Osteoblast (primary cell): ENCODE results near the gene NFIL3. TPM values are rescaled to one million over a fixed set of nuclear protein-coding genes. Genes with fewer than 3 reads are reported as not detected.
"Not testable (repeated sequence)": the region's sequence is repeated elsewhere in the genome, so short reads cannot be mapped to it uniquely, and the experiment has no call there.

Experiments used
- DNase-seq: peaks from one replicate; pipeline ENCODE4 v3.0.0; 2011; ENCODE audit warnings: low spot score, mixed read lengths; ENCODE audit not compliant: insufficient read length; ENCODE audit errors: missing footprints
- H2AFZ ChIP-seq: 2 replicates; pipeline ENCODE4 v1.6.0; 2011; ENCODE audit warnings: mild to moderate bottlenecking, low read length
- H3K27ac ChIP-seq: 2 replicates; pipeline ENCODE4 v1.5.1; 2011; ENCODE audit warnings: mild to moderate bottlenecking, low read depth, low read length, moderate library complexity
- H3K27me3 ChIP-seq: 2 replicates; pipeline ENCODE4 v1.6.0; 2012; ENCODE audit warnings: mild to moderate bottlenecking, control low read depth, inconsistent platforms, low read length, moderate library complexity; ENCODE audit not compliant: insufficient read depth
- H3K36me3 ChIP-seq: 2 replicates; pipeline ENCODE4 v1.5.1; 2011; ENCODE audit warnings: mild to moderate bottlenecking, low read length, control low read depth, moderate library complexity; ENCODE audit not compliant: insufficient read depth
- H3K4me1 ChIP-seq: 2 replicates; pipeline ENCODE4 v1.5.1; 2011; ENCODE audit warnings: mild to moderate bottlenecking, low read length, control low read depth, moderate library complexity; ENCODE audit not compliant: insufficient read depth
- H3K4me2 ChIP-seq: 2 replicates; pipeline ENCODE4 v1.6.0; 2011; ENCODE audit warnings: mild to moderate bottlenecking, low read length; ENCODE audit not compliant: insufficient read depth
- H3K4me3 ChIP-seq: fragments of 200-600 bp; sonication (generic); 3 replicates; pipeline ENCODE4 v1.5.1; 2012; ENCODE audit warnings: mild to moderate bottlenecking, low read length, inconsistent platforms; ENCODE audit not compliant: insufficient read depth
- H3K79me2 ChIP-seq: 2 replicates; pipeline ENCODE4 v1.6.0; 2012; ENCODE audit warnings: mild to moderate bottlenecking, low read length, control low read depth, inconsistent platforms; ENCODE audit not compliant: insufficient read depth
- H3K9me3 ChIP-seq: 2 replicates; pipeline ENCODE4 v1.5.1; 2011; ENCODE audit warnings: low read depth, low read length, control low read depth
- H4K20me1 ChIP-seq: 2 replicates; pipeline ENCODE4 v1.6.0; 2012; ENCODE audit warnings: mild to moderate bottlenecking, low read length, control low read depth; ENCODE audit not compliant: insufficient read depth
- CTCF ChIP-seq: IDR thresholded peaks from 2 replicates; pipeline ENCODE4 v1.5.1; 2011; ENCODE audit warnings: mild to moderate bottlenecking, low read depth, low read length, moderate library complexity; ENCODE audit errors: extremely low read depth
- total RNA-seq: library from RNA; depleted of rRNA; stranded (reverse); fragments of >200 nt; gene quantifications from 2 replicates; pipeline ENCODE4 v1.2.3, GENCODE V29; 2012

NFIL3 gene
- total RNA-seq, 1 donor, result 26.1 TPM

GRCh38 chr9:91391818-91392217 lies 31.8 kb downstream of the NFIL3 start:
- no peaks in the 10 kb centered on the region for H3K9me3 ChIP-seq
- H3K79me2 ChIP-seq, result no peaks in the 10 kb centered on the region
- no peak overlapping the region for H3K27ac ChIP-seq
- TF ChIP-seq CTCF, result no peak
- no peaks in the 10 kb centered on the region for H3K36me3 ChIP-seq
- DNase-seq, result no peak
- H2AFZ ChIP-seq, result peak overlapping the region; percentile 57
- peak overlapping the region; percentile 56 for H3K4me2 ChIP-seq
- H3K27me3 ChIP-seq, result no peaks in the 10 kb centered on the region
- peak overlapping the region; percentile 3 for H3K4me3 ChIP-seq
- peaks cover 29% of the 10 kb centered on the region for H3K4me1 ChIP-seq
- no peaks in the 10 kb centered on the region for H4K20me1 ChIP-seq

GRCh38 chr9:91391412-91391811 lies 32.2 kb downstream of the NFIL3 start:
- no peak for DNase-seq
- no peaks in the 10 kb centered on the region for H4K20me1 ChIP-seq
- H3K27ac ChIP-seq, result no peak overlapping the region
- peak overlapping the region; percentile 57 for H2AFZ ChIP-seq
- H3K27me3 ChIP-seq, result no peaks in the 10 kb centered on the region
- H3K4me2 ChIP-seq, result peak overlapping the region; percentile 56
- no peak for TF ChIP-seq CTCF
- peaks cover 27% of the 10 kb centered on the region for H3K4me1 ChIP-seq
- H3K79me2 ChIP-seq, result no peaks in the 10 kb centered on the region
- no peaks in the 10 kb centered on the region for H3K9me3 ChIP-seq
- H3K4me3 ChIP-seq, result peak overlapping the region; percentile 3
- no peaks in the 10 kb centered on the region for H3K36me3 ChIP-seq

GRCh38 chr9:91389686-91390085 lies 33.9 kb downstream of the NFIL3 start:
- not testable (repeated sequence) for H2AFZ ChIP-seq, H3K4me3 ChIP-seq, H3K79me2 ChIP-seq, H3K4me2 ChIP-seq, H4K20me1 ChIP-seq, H3K27ac ChIP-seq, DNase-seq, H3K27me3 ChIP-seq, H3K9me3 ChIP-seq, H3K36me3 ChIP-seq
- H3K4me1 ChIP-seq, result peaks cover 11% of the 10 kb centered on the region

- H2AFZ ChIP-seq, result no peak overlapping the region
- DNase-seq, result no peak
- TF ChIP-seq CTCF, result no peak
- no peaks in the 10 kb centered on the region for H3K79me2 ChIP-seq
- no peak overlapping the region for H3K4me3 ChIP-seq
- no peak overlapping the region for H3K27ac ChIP-seq
- H3K4me1 ChIP-seq, result peaks cover 8% of the 10 kb centered on the region
- H3K4me2 ChIP-seq, result no peak overlapping the region
- H4K20me1 ChIP-seq, result no peaks in the 10 kb centered on the region
- no peaks in the 10 kb centered on the region for H3K27me3 ChIP-seq
- no peaks in the 10 kb centered on the region for H3K36me3 ChIP-seq
- H3K9me3 ChIP-seq, result no peaks in the 10 kb centered on the region
Observed at GRCh38 chr9:91386765-91387164, 36.9 kb downstream of the NFIL3 start.
